ENCODE data around the gene SMYD3.

Gene SMYD3

GRCh38 chr1:246384616-246385015 is 122.5 kb downstream of the SMYD3 start:
- Histone ChIP-seq H3K9ac (ENCODE audit: low read length) (no peak overlapping the region), H3K9me2 (replicated peaks; ENCODE audit: insufficient read depth, low read length) (no peaks in the 10 kb centered on the region), H3K36me3 (ENCODE audit: low read length) (no peaks in the 10 kb centered on the region), H3K27ac (ENCODE audit: low read depth, low read length) (no peak overlapping the region), H3K79me2 (ENCODE audit: insufficient read depth, low read length) (peaks cover 3% of the 10 kb centered on the region; the same call in 1 of the 2 replicates), H2AFZ (ENCODE audit: low read depth, low read length, severe bottlenecking) (no peak overlapping the region), H3K27me3 (ENCODE audit: low read length) (no peaks in the 10 kb centered on the region), H3K4me2 (ENCODE audit: low read depth, low read length, poor library complexity, severe bottlenecking) (no peak overlapping the region), H3F3A (ENCODE audit: insufficient read depth) (no peaks in the 10 kb centered on the region), H3K9me3 (ENCODE audit: insufficient read depth, low read length) (no peaks in the 10 kb centered on the region), H4K20me1 (ENCODE audit: low read depth, low read length) (peaks cover 19% of the 10 kb centered on the region; the same call in 1 of the 2 replicates), H3K4me3 (ENCODE audit: insufficient read depth, low read length, poor library complexity, severe bottlenecking) (no peak overlapping the region)
- TF ChIP-seq EZH2phosphoT487 (conservative IDR thresholded peaks at IDR 0.05; ENCODE audit: low read length), result no peak

GRCh38 chr1:246383791-246384190 is 123.3 kb downstream of the SMYD3 start:
- Histone ChIP-seq H3K9me2 (replicated peaks; ENCODE audit: insufficient read depth, low read length) (no peaks in the 10 kb centered on the region), H3K4me3 (ENCODE audit: insufficient read depth, low read length, poor library complexity, severe bottlenecking) (no peak overlapping the region), H3K79me2 (ENCODE audit: insufficient read depth, low read length) (peaks cover 3% of the 10 kb centered on the region; the same call in 1 of the 2 replicates), H3K9me3 (ENCODE audit: insufficient read depth, low read length) (no peaks in the 10 kb centered on the region), H2AFZ (ENCODE audit: low read depth, low read length, severe bottlenecking) (no peak overlapping the region), H3K4me2 (ENCODE audit: low read depth, low read length, poor library complexity, severe bottlenecking) (no peak overlapping the region), H3K36me3 (ENCODE audit: low read length) (no peaks in the 10 kb centered on the region), H4K20me1 (ENCODE audit: low read depth, low read length) (peaks cover 19% of the 10 kb centered on the region; the same call in 1 of the 2 replicates), H3K27ac (ENCODE audit: low read depth, low read length) (no peak overlapping the region), H3K9ac (ENCODE audit: low read length) (no peak overlapping the region), H3K27me3 (ENCODE audit: low read length) (no peaks in the 10 kb centered on the region), H3F3A (ENCODE audit: insufficient read depth) (no peaks in the 10 kb centered on the region)
- TF ChIP-seq EZH2phosphoT487 (conservative IDR thresholded peaks at IDR 0.05; ENCODE audit: low read length), result no peak
- TF ChIP-seq CTCF (IDR thresholded peaks at IDR 0.05; ENCODE audit: insufficient read depth, low read length, poor library complexity, severe bottlenecking), result no peak

- Histone ChIP-seq H3K79me2 (ENCODE audit: insufficient read depth, low read length) (peaks cover 3% of the 10 kb centered on the region; the same call in 1 of the 2 replicates), H3K27ac (ENCODE audit: low read depth, low read length) (no peak overlapping the region), H3K4me3 (ENCODE audit: insufficient read depth, low read length, poor library complexity, severe bottlenecking) (no peak overlapping the region), H3F3A (ENCODE audit: insufficient read depth) (no peaks in the 10 kb centered on the region), H3K9me2 (replicated peaks; ENCODE audit: insufficient read depth, low read length) (no peaks in the 10 kb centered on the region), H2AFZ (ENCODE audit: low read depth, low read length, severe bottlenecking) (no peak overlapping the region), H4K20me1 (ENCODE audit: low read depth, low read length) (peaks cover 19% of the 10 kb centered on the region; the same call in 1 of the 2 replicates), H3K9me3 (ENCODE audit: insufficient read depth, low read length) (no peaks in the 10 kb centered on the region), H3K27me3 (ENCODE audit: low read length) (no peaks in the 10 kb centered on the region), H3K36me3 (ENCODE audit: low read length) (no peaks in the 10 kb centered on the region), H3K9ac (ENCODE audit: low read length) (no peak overlapping the region), H3K4me2 (ENCODE audit: low read depth, low read length, poor library complexity, severe bottlenecking) (no peak overlapping the region)
- TF ChIP-seq CTCF (IDR thresholded peaks at IDR 0.05; ENCODE audit: insufficient read depth, low read length, poor library complexity, severe bottlenecking) (no peak), EZH2phosphoT487 (conservative IDR thresholded peaks at IDR 0.05; ENCODE audit: low read length) (no peak)
These were observed 123.9 kb downstream of the SMYD3 start for GRCh38 chr1:246383239-246383589.

- H3F3A ChIP-seq (ENCODE audit: insufficient read depth), result no peaks in the 10 kb centered on the region
- no peaks in the 10 kb centered on the region for H3K9me2 ChIP-seq (replicated peaks; ENCODE audit: insufficient read depth, low read length)
- no peak overlapping the region for H3K9ac ChIP-seq (ENCODE audit: low read length)
- peaks cover 3% of the 10 kb centered on the region; the same call in 1 of the 2 replicates for H3K79me2 ChIP-seq (ENCODE audit: insufficient read depth, low read length)
- H3K36me3 ChIP-seq (ENCODE audit: low read length), result no peaks in the 10 kb centered on the region
- H4K20me1 ChIP-seq (ENCODE audit: low read depth, low read length), result peaks cover 19% of the 10 kb centered on the region; the same call in 1 of the 2 replicates
- H3K4me2 ChIP-seq (ENCODE audit: low read depth, low read length, poor library complexity, severe bottlenecking), result no peak overlapping the region
- H3K4me3 ChIP-seq (ENCODE audit: insufficient read depth, low read length, poor library complexity, severe bottlenecking), result no peak overlapping the region
- no peak overlapping the region for H3K27ac ChIP-seq (ENCODE audit: low read depth, low read length)
- TF ChIP-seq CTCF (IDR thresholded peaks at IDR 0.05; ENCODE audit: insufficient read depth, low read length, poor library complexity, severe bottlenecking), result no peak
- no peak for TF ChIP-seq EZH2phosphoT487 (conservative IDR thresholded peaks at IDR 0.05; ENCODE audit: low read length)
- no peak overlapping the region for H2AFZ ChIP-seq (ENCODE audit: low read depth, low read length, severe bottlenecking)
- H3K9me3 ChIP-seq (ENCODE audit: insufficient read depth, low read length), result no peaks in the 10 kb centered on the region
- no peaks in the 10 kb centered on the region for H3K27me3 ChIP-seq (ENCODE audit: low read length)
These were observed 124.4 kb downstream of the SMYD3 start for GRCh38 chr1:246382589-246383238.
